ENCODE results near the gene MBLAC1.

MBLAC1 gene, protein sequence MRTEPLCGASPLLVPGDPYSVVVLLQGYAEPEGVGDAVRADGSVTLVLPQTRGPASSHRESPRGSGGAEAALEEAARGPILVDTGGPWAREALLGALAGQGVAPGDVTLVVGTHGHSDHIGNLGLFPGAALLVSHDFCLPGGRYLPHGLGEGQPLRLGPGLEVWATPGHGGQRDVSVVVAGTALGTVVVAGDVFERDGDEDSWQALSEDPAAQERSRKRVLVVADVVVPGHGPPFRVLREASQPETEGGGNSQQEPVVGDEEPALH

GRCh38 chr7:100126931-100127865 is at the start of gene MBLAC1:
MBLAC1 (plus strand) TSS chr7:100126967; CDS start chr7:100127396, 429 bp downstream.
- peak; percentile 95 for DNase-seq
- in situ Hi-C loops (cut with HindIII; ENCODE audit: low pct_ligation_motif_present, low pct_unique_long_range_greater_than_20kb, low sequenced_read_pairs) = no loop called here

- in situ Hi-C loops (cut with HindIII; ENCODE audit: low pct_ligation_motif_present, low pct_unique_long_range_greater_than_20kb, low sequenced_read_pairs) = no loop called here
- no peak for DNase-seq
Observed at GRCh38 chr7:100077205-100077604, 49.6 kb upstream of the MBLAC1 start.

DNA sequence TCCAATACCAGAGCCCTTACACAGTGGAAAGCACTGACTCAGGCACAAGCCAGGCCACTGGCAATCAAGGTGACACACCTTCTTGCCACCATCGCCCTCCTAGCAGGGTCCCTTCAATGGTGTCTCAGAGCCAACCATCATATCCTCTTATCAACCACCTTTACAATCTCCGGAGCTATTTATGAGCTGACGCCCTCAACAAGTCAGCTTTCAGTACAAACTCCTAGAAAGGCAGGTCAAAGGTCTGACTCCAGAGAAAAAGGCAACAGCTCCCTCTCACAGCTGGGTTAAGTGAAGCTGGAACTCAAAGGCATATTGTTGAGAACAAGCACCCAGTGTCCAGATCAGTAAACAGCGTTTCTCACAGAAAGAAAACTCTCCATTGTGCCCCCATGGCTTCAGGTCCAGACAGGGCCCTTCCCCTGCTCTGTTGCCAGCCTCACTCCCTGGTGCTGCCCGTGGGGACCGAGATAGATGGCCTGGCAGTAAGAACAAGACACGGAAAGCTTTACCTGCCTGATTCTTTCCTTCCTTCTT is 47.7 kb upstream of the MBLAC1 start:
- no peak for DNase-seq
- in situ Hi-C loops (cut with HindIII; ENCODE audit: low pct_ligation_motif_present, low pct_unique_long_range_greater_than_20kb, low sequenced_read_pairs) = no loop called here

DNA sequence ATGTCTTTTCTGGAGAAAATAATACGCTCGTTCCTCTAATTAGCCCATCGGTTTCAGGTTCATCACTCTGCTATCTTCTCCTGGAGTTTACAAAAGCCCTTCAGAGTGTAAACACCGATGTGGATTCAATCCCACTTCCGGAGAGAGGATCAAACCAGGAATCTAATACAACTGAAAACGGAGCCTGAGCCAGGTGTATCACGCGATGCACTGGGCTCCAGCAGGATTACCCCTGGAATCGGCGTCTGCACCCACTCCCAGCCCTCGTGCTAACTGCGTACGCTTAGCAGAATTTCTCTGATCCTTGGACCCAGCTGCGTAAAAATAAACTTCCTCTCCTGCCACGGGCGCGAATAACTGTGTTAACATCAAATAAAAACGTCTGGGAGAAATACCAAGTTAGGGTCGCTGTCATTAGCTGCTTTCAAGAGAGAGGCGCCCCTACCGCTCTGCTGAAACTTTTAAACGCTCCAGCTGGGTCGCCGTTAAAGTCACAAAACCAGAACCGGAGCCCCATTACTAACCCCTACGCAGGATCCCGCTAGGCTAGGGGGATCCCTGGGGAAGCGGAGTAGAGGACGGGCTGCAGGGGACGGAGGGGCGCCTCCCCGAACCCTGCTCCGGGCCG is 45.7 kb upstream of the MBLAC1 start:
- in situ Hi-C loops (cut with HindIII; ENCODE audit: low pct_ligation_motif_present, low pct_unique_long_range_greater_than_20kb, low sequenced_read_pairs) = no loop called here
- DNase-seq = peak; percentile 36

DNA sequence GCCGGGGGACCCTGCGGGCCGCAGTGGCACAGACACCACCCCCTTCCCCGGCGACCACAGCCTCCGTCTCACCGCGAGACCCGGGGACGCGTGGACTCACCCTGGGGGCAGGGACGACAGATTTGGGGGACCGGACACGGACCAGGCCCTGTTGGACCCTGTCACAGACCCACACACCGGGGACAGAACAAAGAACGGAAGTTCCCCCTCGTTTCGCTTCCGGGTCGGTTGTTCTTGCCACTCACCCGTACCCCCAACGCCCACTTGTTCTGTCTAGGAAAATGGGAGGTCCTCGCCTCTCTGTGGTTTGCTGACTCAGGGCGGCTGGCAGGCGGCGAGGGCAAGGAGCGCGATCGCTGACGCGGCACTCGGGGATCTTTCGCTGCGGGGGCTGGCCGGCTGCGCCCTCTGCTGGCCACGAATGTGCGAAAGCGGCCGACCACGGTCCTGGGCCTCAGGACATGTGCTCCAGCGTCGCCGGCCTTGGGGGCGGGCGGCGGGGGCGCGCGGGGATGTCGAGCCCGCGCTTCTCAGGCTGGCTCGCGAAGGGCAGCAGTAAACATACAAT is 45.1 kb upstream of the MBLAC1 start, which contains the start of gene ZNF3:
ZNF3 (minus strand) TSS at position 189 of the 568 bp plus-strand sequence. CDS start 4,366 bp downstream, outside the sequence.
- DNase-seq = peak; percentile 100
- in situ Hi-C loops (cut with HindIII; ENCODE audit: low pct_ligation_motif_present, low pct_unique_long_range_greater_than_20kb, low sequenced_read_pairs) = no loop called here

DNA sequence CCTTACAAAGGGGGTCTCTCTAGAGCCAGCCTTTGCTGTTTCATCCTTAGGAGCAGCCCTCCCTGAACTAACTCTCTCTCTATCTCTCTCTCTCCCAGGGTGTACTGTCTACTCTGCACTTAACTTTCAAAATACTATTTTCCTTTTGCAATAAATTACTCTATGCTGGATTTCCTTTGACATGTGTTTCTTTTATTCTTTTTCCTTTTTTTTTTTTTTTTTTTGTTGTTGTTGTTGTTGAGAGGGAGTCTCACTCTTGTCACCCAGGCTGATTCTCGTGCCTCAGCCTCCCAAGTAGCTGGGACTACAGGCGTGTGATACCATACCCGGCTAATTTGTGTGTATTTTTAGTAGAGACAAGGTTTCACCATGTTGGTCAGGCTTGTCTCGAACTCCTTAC is 43.8 kb upstream of the MBLAC1 start:
- in situ Hi-C loops (cut with HindIII; ENCODE audit: low pct_ligation_motif_present, low pct_unique_long_range_greater_than_20kb, low sequenced_read_pairs) = no loop called here
- DNase-seq = no peak

DNA sequence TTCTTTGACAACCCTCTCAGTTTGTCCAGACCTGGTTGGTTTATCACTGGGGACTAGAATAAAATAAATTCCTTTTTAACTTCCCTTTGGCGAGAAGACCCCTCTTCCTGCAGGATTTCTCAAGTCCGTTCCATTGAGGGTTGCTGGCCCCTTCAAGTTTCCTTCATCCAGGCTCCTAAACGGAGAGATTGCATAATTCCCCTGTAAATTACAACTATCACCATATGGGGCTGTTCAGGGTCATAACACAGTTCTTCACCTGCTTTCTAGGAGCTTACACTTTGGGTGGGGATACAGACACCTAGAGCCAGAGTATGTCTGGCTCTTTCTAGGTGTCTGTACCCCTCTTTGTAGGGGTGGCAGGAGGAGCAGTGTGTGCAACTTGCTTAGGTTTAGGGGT is 41.3 kb upstream of the MBLAC1 start:
- in situ Hi-C loops (cut with HindIII; ENCODE audit: low pct_ligation_motif_present, low pct_unique_long_range_greater_than_20kb, low sequenced_read_pairs) = no loop called here
- DNase-seq = no peak

GRCh38 chr7:100087055-100087750 is 39.6 kb upstream of the MBLAC1 start:
- in situ Hi-C loops (cut with HindIII; ENCODE audit: low pct_ligation_motif_present, low pct_unique_long_range_greater_than_20kb, low sequenced_read_pairs) = no loop called here
- DNase-seq = peak; percentile 81

DNA sequence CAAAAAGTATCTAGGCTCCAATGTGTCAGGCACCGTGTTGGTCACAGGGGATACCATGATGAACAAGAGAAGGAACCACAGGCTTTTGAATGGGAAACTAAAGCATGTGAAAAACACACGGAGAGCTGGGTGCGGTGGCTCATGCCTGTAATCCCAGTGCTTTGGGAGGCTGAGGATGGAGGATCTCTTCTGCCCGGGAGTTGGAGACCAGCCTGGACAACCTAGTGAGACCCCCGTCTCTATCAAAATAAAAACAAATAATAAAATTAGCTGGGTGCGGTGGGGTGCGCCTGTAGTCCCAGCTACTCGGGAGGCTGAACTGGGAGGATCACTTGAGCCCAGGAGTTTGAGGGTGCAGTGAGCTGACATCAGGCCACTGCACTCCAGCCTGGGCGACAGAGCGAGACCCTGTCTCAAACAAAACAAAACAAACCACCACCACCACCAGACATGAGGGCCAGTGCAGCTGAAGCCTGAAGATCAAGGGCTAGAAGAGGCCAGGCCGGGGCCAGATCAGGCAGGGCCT is 38.6 kb upstream of the MBLAC1 start:
- peak; percentile 32 for DNase-seq
- in situ Hi-C loops (cut with HindIII; ENCODE audit: low pct_ligation_motif_present, low pct_unique_long_range_greater_than_20kb, low sequenced_read_pairs) = no loop called here

DNA sequence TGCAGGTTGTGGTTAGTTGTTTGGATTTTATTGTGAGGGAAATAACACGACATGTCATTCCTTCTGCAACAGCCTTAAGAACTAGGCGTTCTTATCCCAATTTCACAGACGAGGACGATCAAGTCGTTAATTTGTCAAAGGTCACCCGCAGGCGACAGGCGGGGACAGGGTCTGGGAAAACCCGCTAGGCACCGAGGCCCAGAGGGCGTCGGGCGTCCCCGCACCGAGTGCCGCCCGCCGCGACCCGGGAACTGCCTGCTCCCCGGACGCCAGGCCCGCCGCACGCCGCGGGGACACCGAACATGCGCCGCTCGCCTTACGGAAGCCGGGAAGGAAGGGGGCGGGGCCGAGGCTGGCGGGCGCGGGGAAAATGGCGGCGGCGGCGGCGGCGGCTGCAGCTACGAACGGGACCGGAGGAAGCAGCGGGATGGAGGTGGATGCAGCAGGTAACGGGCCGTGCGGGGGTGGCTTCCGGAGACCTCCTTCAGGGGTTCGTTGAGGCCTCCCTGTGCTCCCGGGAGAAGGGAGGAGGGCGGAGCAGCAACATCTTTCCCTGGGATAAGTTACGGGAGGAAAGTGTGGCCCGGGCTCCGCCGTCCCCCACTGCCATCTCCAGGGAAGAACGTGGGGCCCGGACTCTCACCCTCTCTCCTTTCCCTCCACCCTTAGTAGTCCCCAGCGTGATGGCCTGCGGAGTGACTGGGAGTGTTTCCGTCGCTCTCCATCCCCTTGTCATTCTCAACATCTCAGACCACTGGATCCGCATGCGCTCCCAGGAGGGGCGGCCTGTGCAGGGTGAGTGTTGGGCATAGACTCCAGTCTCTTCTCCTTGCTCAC is 37.9 kb upstream of the MBLAC1 start, which contains the start of gene COPS6:
COPS6 (plus strand) TSS at position 349 of the 837 bp plus-strand sequence; CDS start at position 371, 22 bp downstream.
- in situ Hi-C loops (cut with HindIII; ENCODE audit: low pct_ligation_motif_present, low pct_unique_long_range_greater_than_20kb, low sequenced_read_pairs) = no loop called here
- DNase-seq = peak; percentile 85

DNA sequence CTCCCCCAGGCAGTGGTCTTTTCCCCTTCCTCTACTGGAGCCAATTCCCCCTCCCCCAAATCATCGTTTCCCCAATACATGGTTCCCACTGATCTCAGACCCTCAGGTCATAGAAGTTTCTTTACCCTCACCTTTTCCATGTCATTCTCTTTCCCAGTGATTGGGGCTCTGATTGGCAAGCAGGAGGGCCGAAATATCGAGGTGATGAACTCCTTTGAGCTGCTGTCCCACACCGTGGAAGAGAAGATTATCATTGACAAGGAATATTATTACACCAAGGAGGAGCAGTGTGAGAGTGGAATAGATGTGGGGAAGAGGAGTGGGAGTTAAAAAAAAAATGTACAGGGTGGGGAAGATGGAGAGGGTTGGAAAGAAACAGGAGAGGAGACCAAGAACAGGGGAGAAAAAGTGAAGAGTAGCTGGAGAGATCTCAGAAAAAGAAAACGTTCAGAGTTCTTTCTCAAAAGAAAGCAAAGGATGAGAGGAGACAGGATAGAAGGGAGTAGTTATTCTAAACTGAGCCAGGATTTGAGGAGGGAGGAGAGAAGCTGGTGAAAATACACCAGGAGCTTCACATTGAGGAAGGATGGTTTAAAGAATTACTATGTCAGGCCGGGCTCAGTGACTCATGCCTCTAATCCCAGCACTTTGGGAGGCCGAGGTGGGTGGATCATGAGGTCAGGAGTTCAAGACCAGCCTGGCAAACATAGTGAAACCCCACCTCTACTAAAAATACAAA is 37.1 kb upstream of the MBLAC1 start:
- in situ Hi-C loops (cut with HindIII; ENCODE audit: low pct_ligation_motif_present, low pct_unique_long_range_greater_than_20kb, low sequenced_read_pairs) = no loop called here
- peak; percentile 44 for DNase-seq

GRCh38 chr7:100090527-100091410 is 36.0 kb upstream of the MBLAC1 start:
- in situ Hi-C loops (cut with HindIII; ENCODE audit: low pct_ligation_motif_present, low pct_unique_long_range_greater_than_20kb, low sequenced_read_pairs) = no loop called here
- no peak for DNase-seq

DNA sequence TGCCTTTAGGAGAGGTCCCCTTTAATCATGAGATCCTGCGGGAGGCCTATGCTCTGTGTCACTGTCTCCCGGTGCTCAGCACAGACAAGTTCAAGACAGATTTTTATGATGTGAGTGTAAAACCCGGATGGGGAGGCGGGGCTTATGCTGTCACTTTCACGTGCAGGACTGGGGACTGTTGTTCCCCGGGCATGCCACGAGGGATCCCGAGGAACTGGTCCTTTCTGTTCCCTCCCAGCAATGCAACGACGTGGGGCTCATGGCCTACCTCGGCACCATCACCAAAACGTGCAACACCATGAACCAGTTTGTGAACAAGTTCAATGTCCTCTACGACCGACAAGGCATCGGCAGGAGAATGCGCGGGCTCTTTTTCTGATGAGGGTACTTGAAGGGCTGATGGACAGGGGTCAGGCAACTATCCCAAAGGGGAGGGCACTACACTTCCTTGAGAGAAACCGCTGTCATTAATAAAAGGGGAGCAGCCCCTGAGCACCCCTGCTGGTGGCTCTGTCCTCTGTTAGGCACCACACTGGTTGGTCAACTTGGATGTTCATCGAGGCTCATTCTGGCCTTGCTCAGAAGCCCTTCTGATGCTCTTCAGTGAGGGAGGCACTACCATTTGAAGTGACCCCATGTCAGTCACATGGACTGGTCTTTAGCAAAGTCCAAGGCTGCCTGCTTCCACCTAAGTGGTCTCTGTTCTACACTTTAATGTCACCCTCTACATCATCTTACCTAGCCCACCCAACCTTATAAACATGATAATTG is 35.2 kb upstream of the MBLAC1 start:
- in situ Hi-C loops (cut with HindIII; ENCODE audit: low pct_ligation_motif_present, low pct_unique_long_range_greater_than_20kb, low sequenced_read_pairs) = no loop called here
- DNase-seq = no peak

DNA sequence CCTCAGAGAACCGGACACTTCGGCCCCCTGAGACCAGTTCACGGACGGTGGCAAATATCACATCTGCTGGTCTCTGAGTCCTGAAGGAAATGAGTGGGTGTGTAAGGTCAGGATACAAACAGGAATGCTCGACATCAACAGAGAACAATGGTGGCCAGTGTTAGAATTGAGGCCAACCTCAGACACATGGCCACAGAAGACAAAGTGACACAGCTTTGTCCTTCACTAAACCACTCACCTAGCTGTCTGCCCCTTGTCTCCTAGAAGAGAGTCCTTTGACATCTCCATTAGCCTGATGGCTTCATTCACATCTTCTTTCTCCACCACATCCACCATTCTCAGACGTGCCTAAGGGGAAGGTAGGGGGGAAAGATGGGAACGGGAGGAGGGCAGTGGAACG is 33.7 kb upstream of the MBLAC1 start:
- DNase-seq = no peak
- in situ Hi-C loops (cut with HindIII; ENCODE audit: low pct_ligation_motif_present, low pct_unique_long_range_greater_than_20kb, low sequenced_read_pairs) = no loop called here

DNA sequence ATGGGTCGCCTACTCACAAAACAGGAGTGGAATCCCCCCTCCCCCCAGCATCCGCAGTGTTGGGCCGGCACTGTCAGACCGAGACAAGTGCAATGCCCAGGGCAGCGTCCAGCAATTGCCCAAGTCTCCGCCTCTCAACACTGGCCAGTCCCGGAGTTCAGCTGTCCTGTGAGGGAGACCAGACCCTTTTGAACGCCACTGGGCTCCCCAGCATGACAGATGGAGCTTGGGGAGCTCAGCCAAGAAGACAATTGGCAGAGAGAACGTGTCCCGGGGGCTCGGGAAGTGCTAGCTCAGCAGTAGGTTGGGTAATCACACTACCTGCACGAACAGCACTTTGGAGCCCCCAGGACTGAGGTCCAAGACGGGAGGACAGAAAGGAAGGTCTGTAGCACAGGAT is 33.3 kb upstream of the MBLAC1 start:
- in situ Hi-C loops (cut with HindIII; ENCODE audit: low pct_ligation_motif_present, low pct_unique_long_range_greater_than_20kb, low sequenced_read_pairs) = no loop called here
- DNase-seq = no peak
